Suprapubic skin (tissue), 3 donors: ENCODE data around the gene NOC3L.

ENCODE experiments used
- POLR2A ChIP-seq, 2 donors: fragments of 450-650 bp; IDR thresholded peaks; one replicate each; pipeline ENCODE4 v1.6.1; 2017; ENCODE audit warnings: antibody characterized with exemption in 2 of 2, mild to moderate bottlenecking in 2 of 2, moderate library complexity in 2 of 2
- TF ChIP-seq, protein P1 (sequence below), 2 donors: fragments of 200-600 bp in 1 of 2; fragments of 450-650 bp in 1 of 2; sonication (generic) in 1 of 2; IDR thresholded peaks; one replicate each; pipeline ENCODE4 v1.5.1; 2016 to 2019; ENCODE audit warnings: antibody characterized with exemption in 2 of 2, mild to moderate bottlenecking in 1 of 2, moderate library complexity in 1 of 2

DNA sequence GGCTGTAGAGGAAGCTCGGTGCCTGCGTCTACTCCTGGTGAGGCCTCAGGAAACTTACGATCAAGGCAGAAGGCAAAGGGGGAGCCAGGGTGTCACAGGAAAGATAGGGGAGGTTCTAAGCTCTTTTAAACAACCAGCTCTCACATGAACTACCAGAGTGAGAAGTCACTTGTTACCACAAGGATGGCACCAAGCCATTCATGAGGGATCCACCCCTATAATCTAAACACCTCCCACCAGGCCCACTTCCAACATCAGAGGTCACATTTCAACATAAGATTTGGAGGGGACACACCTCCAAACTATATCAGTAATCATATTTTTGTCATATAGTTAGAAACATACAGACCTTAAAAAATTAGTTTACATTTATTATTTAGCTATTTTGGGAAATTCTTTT is 9.4 kb downstream of the NOC3L start:
- no peak for TF ChIP-seq POLR2A (IDR thresholded peaks at IDR 0.05)
- TF ChIP-seq, protein P1, sequence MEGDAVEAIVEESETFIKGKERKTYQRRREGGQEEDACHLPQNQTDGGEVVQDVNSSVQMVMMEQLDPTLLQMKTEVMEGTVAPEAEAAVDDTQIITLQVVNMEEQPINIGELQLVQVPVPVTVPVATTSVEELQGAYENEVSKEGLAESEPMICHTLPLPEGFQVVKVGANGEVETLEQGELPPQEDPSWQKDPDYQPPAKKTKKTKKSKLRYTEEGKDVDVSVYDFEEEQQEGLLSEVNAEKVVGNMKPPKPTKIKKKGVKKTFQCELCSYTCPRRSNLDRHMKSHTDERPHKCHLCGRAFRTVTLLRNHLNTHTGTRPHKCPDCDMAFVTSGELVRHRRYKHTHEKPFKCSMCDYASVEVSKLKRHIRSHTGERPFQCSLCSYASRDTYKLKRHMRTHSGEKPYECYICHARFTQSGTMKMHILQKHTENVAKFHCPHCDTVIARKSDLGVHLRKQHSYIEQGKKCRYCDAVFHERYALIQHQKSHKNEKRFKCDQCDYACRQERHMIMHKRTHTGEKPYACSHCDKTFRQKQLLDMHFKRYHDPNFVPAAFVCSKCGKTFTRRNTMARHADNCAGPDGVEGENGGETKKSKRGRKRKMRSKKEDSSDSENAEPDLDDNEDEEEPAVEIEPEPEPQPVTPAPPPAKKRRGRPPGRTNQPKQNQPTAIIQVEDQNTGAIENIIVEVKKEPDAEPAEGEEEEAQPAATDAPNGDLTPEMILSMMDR (IDR thresholded peaks at IDR 0.05), result no peak
